AG20443 (cell line): Measurements from ENCODE around the gene EDAR.
A peak's percentile ranks its signal among the peaks of the same experiment; 100 is the strongest.

Experiments
- DNase-seq: peaks from one replicate; pipeline ENCODE4 v3.0.0; 2012; ENCODE audit warnings: low spot score, mixed read lengths

Gene EDAR

GRCh38 chr2:108988796-108989713, at the start of gene EDAR:
TSS of gene EDAR (minus strand) at chr2:108989220. CDS start at chr2:108931014, 58,206 bp downstream.
- no peak for DNase-seq

DNA sequence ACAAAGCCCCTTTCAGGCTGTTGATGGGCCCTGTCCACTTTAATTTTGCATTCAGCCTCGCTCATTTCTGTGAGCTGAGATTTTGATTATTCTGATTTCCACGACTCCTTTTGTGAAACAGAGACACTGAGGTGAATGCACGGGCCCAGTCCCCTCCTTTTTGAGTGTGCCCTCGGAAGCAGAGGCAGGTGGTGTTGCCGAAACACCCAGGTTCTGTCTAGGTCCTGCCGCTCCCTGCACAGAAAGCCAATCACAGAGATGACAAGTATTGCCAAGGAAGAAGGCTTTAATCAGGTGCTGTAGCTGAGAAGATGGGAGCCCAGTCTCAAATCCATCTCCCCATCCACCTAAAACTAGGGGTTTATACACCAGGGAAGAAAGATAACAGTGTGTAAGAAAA, 44.2 kb upstream of the EDAR start:
- no peak for DNase-seq

GRCh38 chr2:109032229-109032820, 43.3 kb upstream of the EDAR start:
- DNase-seq, result no peak

DNA sequence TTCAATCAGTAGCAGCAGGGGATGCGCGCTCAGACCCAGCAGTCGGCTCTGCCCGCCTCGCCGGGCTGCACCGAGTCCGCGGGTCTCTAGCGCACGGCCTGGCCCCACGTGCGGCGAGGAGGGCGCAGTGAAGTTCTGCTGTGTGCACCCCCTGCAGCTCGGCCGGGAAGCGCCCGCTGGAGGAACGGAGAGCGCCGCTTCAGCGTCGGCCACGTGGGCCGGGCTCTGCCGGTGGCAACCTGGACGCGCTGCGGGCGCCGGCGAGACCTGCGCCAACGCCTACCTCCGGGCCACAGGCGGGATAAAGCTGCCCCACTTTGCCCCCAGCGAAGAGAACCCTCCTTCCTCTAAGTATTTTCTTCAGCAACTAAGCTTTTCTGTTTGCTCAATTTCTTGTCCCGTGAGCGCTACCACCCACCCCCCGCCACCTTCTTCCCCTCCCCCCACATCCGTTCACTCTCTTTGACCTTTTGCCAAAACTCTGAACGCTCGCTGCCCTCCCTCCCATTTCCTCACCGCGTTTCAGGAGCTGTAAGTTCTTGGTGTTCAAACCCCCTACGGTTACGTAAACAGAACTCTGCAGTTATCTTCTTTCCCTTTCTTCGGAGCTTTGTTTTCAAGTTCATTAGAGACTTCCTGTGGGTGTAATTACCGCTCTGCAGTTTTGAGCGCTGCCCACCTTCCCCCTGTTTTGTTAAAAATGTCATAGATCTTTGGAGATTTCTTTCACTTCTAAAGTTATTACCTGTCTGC, 42.6 kb upstream of the EDAR start:
- DNase-seq, result peak; percentile 41

- no peak for DNase-seq
Measured at GRCh38 chr2:109030870-109031475, 42.0 kb upstream of the EDAR start.

DNA sequence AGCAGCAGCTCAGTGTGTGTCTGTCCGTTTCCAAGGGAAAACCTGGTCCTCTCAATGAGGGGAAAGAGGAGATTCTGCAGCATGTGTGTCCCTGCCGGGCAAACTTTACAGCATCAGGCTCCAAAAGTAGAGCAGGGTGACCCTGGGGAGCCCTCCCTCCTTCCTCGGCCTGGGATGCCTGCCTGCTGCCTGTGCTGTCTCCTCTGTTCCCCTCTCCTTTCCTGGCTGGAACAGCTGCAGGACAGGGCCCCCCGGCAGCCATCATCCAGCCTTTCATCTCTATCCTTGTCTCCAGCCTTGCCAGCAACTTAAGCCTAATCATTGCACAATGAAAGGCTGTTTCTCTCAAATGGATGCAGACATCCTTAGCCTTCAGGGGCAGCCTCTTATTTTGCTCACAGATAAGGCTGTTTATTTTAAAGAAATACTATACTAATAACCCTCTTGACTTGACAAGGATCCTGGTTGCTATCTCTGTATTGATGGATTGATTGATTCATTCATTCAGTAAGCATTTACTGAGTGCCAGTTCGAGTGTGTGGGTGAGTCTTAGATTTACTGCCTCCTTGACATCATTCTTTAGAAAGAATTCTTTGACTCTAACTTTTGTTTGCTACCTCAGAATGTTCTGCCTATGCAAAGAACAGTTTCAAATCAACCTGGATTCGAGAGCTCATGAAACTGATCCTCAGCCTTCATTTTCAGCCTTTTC, 40.6 kb upstream of the EDAR start:
- no peak for DNase-seq

DNA sequence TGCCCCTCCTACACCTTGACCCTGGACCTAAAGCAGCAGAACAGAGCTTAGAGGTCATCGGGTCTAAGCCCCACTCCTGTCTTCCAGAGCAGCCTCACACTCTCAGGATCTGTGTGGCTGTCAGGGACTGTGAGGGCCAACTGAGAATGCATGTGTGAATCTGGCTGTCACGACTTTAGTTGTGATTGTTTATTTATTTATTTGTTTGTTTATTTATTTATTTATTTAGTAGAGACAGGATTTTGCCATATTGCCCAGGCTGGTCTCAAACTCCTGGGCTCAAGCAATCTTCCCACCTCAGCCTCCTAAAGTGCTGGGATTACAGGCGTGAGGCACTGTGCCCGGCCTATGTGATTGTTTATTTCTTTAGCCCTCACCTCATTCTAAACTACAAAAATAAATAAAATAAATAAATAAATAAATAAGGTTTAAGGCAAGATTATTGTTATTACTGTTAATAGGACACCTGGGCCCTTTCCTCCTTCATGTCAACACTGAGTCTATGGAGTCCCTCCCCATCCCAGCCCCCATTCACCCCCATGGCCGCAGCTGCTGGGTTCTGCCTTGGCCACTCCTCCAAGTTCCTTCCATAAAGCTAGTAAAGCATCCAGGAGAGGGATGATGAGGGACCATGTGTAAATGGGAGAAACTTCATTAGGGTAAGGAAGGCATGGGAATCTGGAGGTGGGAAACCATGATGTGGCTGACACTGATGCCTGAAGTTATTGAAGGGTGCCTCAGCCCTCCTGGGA, 39.9 kb upstream of the EDAR start:
- DNase-seq, result no peak

- DNase-seq, result no peak
Measured at GRCh38 chr2:109028277-109028676, 39.3 kb upstream of the EDAR start.

- DNase-seq, result no peak
Measured at GRCh38 chr2:109027702-109028101, 38.7 kb upstream of the EDAR start.

GRCh38 chr2:109024477-109024876, 35.5 kb upstream of the EDAR start:
- no peak for DNase-seq

DNA sequence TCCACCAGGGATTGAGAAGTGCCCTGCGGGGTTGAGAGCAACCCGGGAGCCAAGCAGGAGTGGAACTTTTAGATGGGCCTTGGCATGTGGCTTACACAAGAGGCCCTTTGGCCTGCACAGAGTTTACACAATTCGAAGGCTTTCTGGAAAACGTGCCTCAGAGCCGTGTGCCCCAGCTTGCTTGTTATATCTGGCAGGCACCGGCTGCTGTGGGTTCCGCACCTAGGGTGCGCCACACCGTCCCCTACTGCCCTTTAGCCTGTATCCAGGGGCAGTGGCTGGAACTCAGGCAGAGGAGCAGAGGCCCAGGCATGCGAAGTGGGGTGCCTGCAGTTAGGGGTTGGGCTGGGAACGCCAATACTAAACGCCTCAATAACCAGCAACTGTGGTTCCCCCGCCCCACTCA, 32.9 kb upstream of the EDAR start:
- DNase-seq, result no peak

DNA sequence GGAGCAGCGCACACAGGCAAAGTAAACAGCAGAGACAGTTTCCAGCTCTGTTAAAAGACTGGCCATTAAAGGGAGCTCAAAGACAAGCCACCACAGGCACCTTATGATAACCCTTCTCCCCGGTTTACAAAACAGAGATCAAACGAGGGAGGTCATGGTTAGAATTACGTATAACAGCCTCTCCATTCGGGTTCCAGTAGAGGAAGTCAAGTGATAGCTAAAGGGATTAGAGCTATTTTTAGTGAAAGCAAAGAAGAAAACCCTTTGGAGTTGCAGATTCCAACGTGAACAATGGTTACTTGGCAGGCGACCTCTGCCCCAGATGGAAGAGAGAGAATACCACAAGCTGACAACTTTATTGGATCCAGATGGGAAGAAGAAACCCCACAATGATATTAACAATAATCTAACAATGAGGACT, 31.2 kb upstream of the EDAR start:
- peak; percentile 54 for DNase-seq

- DNase-seq, result no peak
Measured at GRCh38 chr2:109018452-109018851, 29.4 kb upstream of the EDAR start.

- DNase-seq, result no peak
Measured at GRCh38 chr2:109017017-109017416, 28.0 kb upstream of the EDAR start.

DNA sequence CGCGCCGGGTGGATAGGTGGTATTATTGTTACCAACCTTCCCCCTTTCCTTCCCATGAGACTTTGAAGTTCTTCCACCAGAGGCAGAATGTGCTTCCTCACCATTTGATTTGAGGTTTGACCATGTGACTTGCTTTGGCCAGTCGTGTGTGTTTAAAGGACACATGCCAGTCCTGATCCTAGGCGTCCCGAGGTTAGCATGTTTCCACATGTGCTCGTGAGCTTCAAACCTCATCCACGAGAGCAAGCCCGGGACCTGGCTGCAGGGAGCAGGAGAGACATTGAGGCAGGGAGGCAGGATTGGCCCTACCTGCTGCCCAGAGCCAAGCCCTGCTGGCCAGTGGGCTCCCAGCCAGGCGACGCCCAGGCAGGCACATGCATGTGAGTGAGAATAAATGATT, 27.4 kb upstream of the EDAR start:
- no peak for DNase-seq

GRCh38 chr2:109014476-109014875, 25.5 kb upstream of the EDAR start:
- no peak for DNase-seq

DNA sequence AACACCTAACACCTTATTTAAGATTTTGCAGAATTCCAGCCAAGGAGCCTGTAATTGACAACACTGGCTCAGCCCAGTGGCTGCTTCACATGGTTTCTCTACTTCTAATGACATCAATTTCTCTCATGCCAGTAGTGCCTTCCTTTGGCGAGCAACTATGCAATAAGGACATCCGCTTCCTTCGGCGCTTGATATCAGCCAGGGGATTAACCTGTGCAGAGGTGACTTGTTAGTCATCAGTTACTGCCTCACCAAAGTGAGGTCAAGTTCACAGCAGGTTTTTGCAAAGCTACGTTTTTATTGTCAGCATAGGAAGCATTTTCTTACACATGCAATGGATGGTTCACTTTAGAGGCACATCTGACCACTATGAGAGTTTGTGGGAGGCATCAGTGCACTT, 24.0 kb upstream of the EDAR start:
- no peak for DNase-seq

DNA sequence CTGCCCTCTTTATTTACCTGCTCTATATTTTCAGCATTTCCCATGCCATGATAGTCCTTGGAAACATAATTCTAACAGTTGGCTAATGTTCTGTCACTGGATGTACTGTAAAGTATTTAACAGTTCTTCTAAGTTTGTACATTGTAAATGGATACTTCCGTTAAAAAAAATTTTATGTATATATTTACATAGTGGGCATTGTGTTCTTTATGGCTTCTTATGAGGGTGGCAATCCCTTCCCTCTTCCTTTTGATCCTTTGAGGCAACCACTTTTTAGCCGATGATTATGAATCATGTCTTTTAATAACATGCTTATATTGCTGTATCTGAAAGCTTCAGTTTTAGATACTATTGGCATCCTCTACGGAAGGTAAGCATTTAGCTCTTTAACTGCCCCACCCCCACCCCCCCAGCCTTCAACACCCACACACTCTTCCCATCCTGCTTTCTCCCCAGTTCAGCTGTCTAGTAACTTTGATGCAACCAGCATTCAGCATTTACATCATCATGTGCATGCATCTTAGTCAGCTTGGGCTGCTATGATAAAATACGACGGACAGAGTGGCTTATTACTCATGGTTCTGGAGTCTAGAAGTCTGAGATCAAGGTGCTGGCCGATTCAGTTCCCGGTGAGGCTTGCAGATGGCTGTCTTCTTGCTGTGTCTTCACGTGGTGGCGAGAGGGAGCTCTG, 21.0 kb upstream of the EDAR start:
- DNase-seq, result no peak

DNA sequence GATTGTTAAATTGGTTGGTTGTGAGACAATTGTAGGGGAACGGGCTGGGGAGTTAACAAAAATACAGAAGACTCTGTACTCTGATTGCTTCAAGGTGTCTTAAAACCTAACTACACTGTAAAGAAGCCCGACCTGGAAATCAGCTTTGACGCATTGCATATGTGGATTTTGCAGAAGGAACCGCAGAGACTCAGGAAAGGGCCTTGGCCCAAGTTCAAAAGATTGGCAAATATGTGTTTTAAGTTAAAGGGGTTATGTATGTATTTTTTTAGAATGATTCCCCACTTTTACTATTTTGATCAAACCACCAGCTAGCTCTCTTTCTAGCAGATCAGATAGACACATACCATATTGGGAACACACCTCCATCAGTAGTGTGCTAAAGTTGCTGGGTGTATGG, 18.0 kb upstream of the EDAR start:
- no peak for DNase-seq

GRCh38 chr2:109005686-109006204, 16.7 kb upstream of the EDAR start:
- peak; percentile 39 for DNase-seq
